Caco-2 (cell line): ENCODE results near the gene METTL13. TPM values are rescaled to one million over a fixed set of nuclear protein-coding genes. Genes with fewer than 3 reads are reported as not detected.

Experiments
- BruUV-seq: library from RNA; stranded (reverse); fragments of 400-500 nt; replicated peaks from 2 replicates; lab custom pipeline; 2021; lab: Mats Ljungman, UMichigan
- CTCF ChIA-PET: fragments of 300-600 bp; sonication (Branson Sonifier 250); formaldehyde crosslinking; loops from one replicate; lab custom pipeline; 2022; ENCODE audit warnings: antibody characterized with exemption; lab: Charles Lee
- POLR2A ChIA-PET: fragments of 300-600 bp; sonication (Branson Sonifier 250); formaldehyde crosslinking; loops from one replicate; lab custom pipeline; 2022; ENCODE audit warnings: antibody characterized with exemption; lab: Charles Lee
- DNase-seq, 2 experiments: peaks; one replicate each; pipeline versions ENCODE4 v3.0.0 to v3.0.0-alpha.2; 2020 to 2022
- H3K27me3 ChIP-seq: replicated peaks from 2 replicates; pipeline ENCODE4 v1.6.0; 2011; ENCODE audit warnings: low read length; ENCODE audit not compliant: control insufficient read depth, insufficient read depth
- H3K36me3 ChIP-seq: 2 replicates; pipeline ENCODE4 v1.5.1; 2011; ENCODE audit warnings: low read length; ENCODE audit not compliant: control insufficient read depth, insufficient read depth
- H3K4me1 ChIP-seq: fragments of 250-450 bp; sonication (Bioruptor Pico); 2 replicates; pipeline ENCODE4 v1.5.1; 2020; ENCODE audit warnings: mild to moderate bottlenecking
- H3K4me3 ChIP-seq: 2 replicates; pipeline ENCODE4 v1.5.1; 2011; ENCODE audit warnings: low read depth, mild to moderate bottlenecking, control low read depth, low read length
- H3K9me3 ChIP-seq: fragments of 250-450 bp; sonication (Bioruptor Pico); 2 replicates; pipeline ENCODE4 v1.5.1; 2020; ENCODE audit warnings: mild to moderate bottlenecking, moderate library complexity
- H3K27ac Mint-ChIP-seq: one replicate; pipeline ENCODE4 v1.8.0; 2022; ENCODE audit warnings: mixed read lengths; ENCODE audit not compliant: unreplicated experiment
- H3K27me3 Mint-ChIP-seq: one replicate; pipeline ENCODE4 v1.8.0; 2022; ENCODE audit warnings: mixed read lengths; ENCODE audit not compliant: insufficient read depth, unreplicated experiment
- H3K36me3 Mint-ChIP-seq: one replicate; pipeline ENCODE4 v1.8.0; 2022; ENCODE audit warnings: mild to moderate bottlenecking, mixed read lengths; ENCODE audit not compliant: insufficient read depth, unreplicated experiment
- H3K4me1 Mint-ChIP-seq: one replicate; pipeline ENCODE4 v1.8.0; 2022; ENCODE audit warnings: low read depth, mixed read lengths; ENCODE audit not compliant: unreplicated experiment
- H3K4me3 Mint-ChIP-seq: one replicate; pipeline ENCODE4 v1.8.0; 2022; ENCODE audit warnings: mild to moderate bottlenecking, moderate library complexity, mixed read lengths; ENCODE audit not compliant: unreplicated experiment
- H3K9me3 Mint-ChIP-seq: one replicate; pipeline ENCODE4 v1.8.0; 2022; ENCODE audit warnings: mixed read lengths; ENCODE audit not compliant: unreplicated experiment
- intact Hi-C: fragments of 100-400 bp; cut with micrococcal nuclease; formaldehyde crosslinking; loops from one replicate; pipeline ENCODE4 v1.10.0; 2022; ENCODE audit not compliant: unreplicated experiment
- total RNA-seq: library from RNA; stranded (reverse); gene quantifications from 2 replicates; pipeline ENCODE4 v1.2.3, GENCODE V29; 2022
- TF ChIP-seq, protein P1 (sequence below), 2 experiments: fragments of 200-600 bp in 1 of 2; IDR thresholded peaks; 1 replicate in 1 of 2; 2 replicates in 1 of 2; pipeline versions ENCODE4 v1.5.1 to v1.8.0; 2011 to 2022; ENCODE audit warnings: antibody characterized with exemption in 1 of 2, control low read depth in 1 of 2, inconsistent platforms in 1 of 2, low read depth in 1 of 2, low read length in 1 of 2, mild to moderate bottlenecking in 1 of 2, moderate library complexity in 1 of 2; ENCODE audit not compliant: insufficient read depth in 1 of 2, severe bottlenecking in 1 of 2, unreplicated experiment in 1 of 2

METTL13 gene
- total RNA-seq, 1 experiment from 2014 or later = 36.9 TPM

DNA sequence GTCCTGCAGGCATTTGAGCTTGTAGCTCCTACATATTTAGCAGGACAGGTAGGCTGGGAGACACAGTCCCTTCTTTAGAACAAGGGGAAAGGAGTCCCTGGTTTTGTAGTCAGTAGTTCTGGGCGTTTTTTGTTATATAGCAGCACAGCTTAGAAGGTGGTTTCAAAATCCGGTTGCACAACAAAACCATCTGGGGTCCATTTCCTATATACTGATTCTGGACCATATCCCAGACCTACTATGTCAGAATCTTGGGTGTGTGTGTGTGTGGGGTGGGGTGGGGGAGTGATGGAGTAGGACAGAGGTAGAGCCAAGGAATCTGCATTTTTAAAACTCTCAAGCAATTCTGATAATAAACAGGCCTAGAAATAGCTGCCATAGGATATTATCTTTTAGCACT lies 21.6 kb downstream of the METTL13 start:
- H3K36me3 Mint-ChIP-seq = peaks cover 7% of the 10 kb centered on the region
- Histone ChIP-seq H3K36me3 (no peaks in the 10 kb centered on the region), H3K4me1 (no peaks in the 10 kb centered on the region), H3K27me3 (no peaks in the 10 kb centered on the region), H3K4me3 (no peak overlapping the region), H3K9me3 (no peaks in the 10 kb centered on the region)
- no peak overlapping the region for H3K27ac Mint-ChIP-seq
- intact Hi-C loops = no loop called here
- no peaks in the 10 kb centered on the region for H3K4me1 Mint-ChIP-seq
- DNase-seq = no peak
- TF ChIP-seq, protein P1, sequence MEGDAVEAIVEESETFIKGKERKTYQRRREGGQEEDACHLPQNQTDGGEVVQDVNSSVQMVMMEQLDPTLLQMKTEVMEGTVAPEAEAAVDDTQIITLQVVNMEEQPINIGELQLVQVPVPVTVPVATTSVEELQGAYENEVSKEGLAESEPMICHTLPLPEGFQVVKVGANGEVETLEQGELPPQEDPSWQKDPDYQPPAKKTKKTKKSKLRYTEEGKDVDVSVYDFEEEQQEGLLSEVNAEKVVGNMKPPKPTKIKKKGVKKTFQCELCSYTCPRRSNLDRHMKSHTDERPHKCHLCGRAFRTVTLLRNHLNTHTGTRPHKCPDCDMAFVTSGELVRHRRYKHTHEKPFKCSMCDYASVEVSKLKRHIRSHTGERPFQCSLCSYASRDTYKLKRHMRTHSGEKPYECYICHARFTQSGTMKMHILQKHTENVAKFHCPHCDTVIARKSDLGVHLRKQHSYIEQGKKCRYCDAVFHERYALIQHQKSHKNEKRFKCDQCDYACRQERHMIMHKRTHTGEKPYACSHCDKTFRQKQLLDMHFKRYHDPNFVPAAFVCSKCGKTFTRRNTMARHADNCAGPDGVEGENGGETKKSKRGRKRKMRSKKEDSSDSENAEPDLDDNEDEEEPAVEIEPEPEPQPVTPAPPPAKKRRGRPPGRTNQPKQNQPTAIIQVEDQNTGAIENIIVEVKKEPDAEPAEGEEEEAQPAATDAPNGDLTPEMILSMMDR (IDR thresholded peaks at IDR 0.05; ENCODE audit: insufficient read depth in 1 of 2, low read depth in 1 of 2, low read length in 1 of 2, severe bottlenecking in 1 of 2, unreplicated experiment in 1 of 2) = no peak
- no TSS peak for BruUV-seq
- no peaks in the 10 kb centered on the region for H3K9me3 Mint-ChIP-seq
- H3K27me3 Mint-ChIP-seq = no peaks in the 10 kb centered on the region
- no peak overlapping the region for H3K4me3 Mint-ChIP-seq
- ChIA-PET POLR2A (no interaction called here), CTCF (interaction anchor here (0.6 kb wide), 1 partner anchor 1857 kb away, joined by 3 read pairs; no protein-coding TSS in a partner anchor)

DNA sequence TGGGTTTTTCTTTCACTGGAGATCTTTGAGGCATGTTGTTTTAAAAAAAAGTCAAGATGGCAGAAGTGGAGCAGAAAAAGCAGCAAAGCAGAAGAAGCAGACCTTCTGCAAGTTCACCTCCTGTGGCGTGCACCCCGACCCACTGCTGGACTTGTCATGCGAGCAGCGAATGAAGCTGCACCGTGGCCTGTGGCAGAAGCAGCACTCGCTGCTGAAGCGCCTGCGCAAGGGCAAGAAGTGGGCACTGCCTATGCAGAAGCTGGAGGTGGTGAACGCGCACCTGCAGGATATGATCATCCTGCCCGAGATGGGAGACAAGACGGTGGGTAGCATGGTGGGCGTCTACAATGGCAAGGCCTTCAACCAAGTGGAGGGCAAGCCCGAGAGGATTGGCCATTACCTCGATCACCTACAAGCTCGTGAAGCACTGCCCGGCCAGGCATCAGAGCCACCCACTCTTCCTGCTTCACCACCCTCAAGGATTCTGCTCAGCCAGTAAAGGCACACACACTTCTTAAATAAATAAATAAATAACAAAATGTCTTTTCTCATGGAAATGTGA lies 22.1 kb downstream of the METTL13 start:
- H3K27me3 ChIP-seq = no peaks in the 10 kb centered on the region
- H3K27me3 Mint-ChIP-seq = no peaks in the 10 kb centered on the region
- H3K36me3 ChIP-seq = no peaks in the 10 kb centered on the region
- no peaks in the 10 kb centered on the region for H3K9me3 ChIP-seq
- H3K4me1 Mint-ChIP-seq = no peaks in the 10 kb centered on the region
- H3K4me1 ChIP-seq = no peaks in the 10 kb centered on the region
- no peak overlapping the region for H3K27ac Mint-ChIP-seq
- H3K4me3 ChIP-seq = no peak overlapping the region
- TF ChIP-seq, protein P1 (IDR thresholded peaks at IDR 0.05; ENCODE audit: insufficient read depth in 1 of 2, low read depth in 1 of 2, low read length in 1 of 2, severe bottlenecking in 1 of 2, unreplicated experiment in 1 of 2) = no peak
- H3K36me3 Mint-ChIP-seq = peaks cover 7% of the 10 kb centered on the region
- no peaks in the 10 kb centered on the region for H3K9me3 Mint-ChIP-seq
- no TSS peak for BruUV-seq
- ChIA-PET CTCF (no interaction called here), POLR2A (no interaction called here)
- DNase-seq = no peak
- no peak overlapping the region for H3K4me3 Mint-ChIP-seq
- intact Hi-C loops = no loop called here

GRCh38 chr1:171805395-171806115 lies 24.1 kb downstream of the METTL13 start:
- Histone ChIP-seq H3K27me3 (no peaks in the 10 kb centered on the region), H3K4me1 (no peaks in the 10 kb centered on the region), H3K9me3 (no peaks in the 10 kb centered on the region), H3K4me3 (no peak overlapping the region), H3K36me3 (no peaks in the 10 kb centered on the region)
- TF ChIP-seq, protein P1 (IDR thresholded peaks at IDR 0.05; ENCODE audit: insufficient read depth in 1 of 2, low read depth in 1 of 2, low read length in 1 of 2, severe bottlenecking in 1 of 2, unreplicated experiment in 1 of 2) = no peak
- no peaks in the 10 kb centered on the region for H3K4me1 Mint-ChIP-seq
- no peaks in the 10 kb centered on the region for H3K27me3 Mint-ChIP-seq
- ChIA-PET POLR2A (no interaction called here), CTCF (interaction anchor here (1.2 kb wide), 1 partner anchor 180 kb away, joined by 4 read pairs; no protein-coding TSS in a partner anchor)
- BruUV-seq = no TSS peak
- no peak overlapping the region for H3K4me3 Mint-ChIP-seq
- H3K36me3 Mint-ChIP-seq = no peaks in the 10 kb centered on the region
- intact Hi-C loops = no loop called here
- no peaks in the 10 kb centered on the region for H3K9me3 Mint-ChIP-seq
- DNase-seq = no peak
- H3K27ac Mint-ChIP-seq = no peak overlapping the region
